ENCODE results near the gene P2RY8.

DNA sequence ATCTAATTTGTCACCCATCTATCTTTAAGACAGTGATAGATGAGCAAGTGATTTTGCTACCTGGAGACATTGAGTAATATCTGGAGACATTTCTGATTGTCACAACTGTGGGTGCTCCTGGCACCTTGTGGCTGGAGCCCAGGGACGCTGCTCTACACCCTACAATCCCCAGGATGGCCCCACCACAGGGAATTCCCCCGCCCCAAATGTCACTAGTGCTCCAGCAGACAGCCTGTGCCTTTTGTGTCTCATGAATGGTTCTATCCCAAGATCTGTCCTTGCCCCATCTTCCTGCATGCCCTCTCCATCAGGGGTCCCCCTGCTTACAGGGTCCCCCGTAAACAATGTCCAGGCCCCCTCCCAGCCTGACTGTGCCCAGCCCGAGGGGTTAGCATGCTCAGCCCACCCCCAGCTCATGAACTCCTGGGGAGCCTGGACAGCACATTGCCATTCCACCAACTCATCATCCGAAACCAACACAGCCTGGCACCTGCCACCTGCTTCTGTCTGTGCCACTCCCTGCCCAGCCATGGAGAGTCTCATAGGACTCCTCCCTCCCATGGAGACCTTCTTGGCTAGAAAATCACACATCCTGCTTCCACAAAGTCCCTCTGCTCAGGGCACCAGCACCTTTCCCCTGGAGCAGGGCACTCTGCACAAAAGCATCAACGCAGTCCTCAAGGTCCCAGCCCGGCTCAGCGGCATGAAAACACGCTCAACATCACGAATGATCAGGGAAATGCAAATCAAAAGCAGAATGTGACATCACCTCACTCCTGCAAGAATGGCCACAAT lies 5.7 kb downstream of the P2RY8 start:
- TF ChIP-seq, protein P1, sequence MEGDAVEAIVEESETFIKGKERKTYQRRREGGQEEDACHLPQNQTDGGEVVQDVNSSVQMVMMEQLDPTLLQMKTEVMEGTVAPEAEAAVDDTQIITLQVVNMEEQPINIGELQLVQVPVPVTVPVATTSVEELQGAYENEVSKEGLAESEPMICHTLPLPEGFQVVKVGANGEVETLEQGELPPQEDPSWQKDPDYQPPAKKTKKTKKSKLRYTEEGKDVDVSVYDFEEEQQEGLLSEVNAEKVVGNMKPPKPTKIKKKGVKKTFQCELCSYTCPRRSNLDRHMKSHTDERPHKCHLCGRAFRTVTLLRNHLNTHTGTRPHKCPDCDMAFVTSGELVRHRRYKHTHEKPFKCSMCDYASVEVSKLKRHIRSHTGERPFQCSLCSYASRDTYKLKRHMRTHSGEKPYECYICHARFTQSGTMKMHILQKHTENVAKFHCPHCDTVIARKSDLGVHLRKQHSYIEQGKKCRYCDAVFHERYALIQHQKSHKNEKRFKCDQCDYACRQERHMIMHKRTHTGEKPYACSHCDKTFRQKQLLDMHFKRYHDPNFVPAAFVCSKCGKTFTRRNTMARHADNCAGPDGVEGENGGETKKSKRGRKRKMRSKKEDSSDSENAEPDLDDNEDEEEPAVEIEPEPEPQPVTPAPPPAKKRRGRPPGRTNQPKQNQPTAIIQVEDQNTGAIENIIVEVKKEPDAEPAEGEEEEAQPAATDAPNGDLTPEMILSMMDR (IDR thresholded peaks at IDR 0.05), result no peak
- TF ChIP-seq POLR2AphosphoS5 (IDR thresholded peaks at IDR 0.05), result no peak
- no peak for TF ChIP-seq POLR2A (IDR thresholded peaks at IDR 0.05)
